Activated T-cell treated with anti-CD3 and anti-CD28 coated beads, Interleukin-2, amount 50 U/mL, for 1 hour (primary cell): Measurements from ENCODE around the gene SPAM1.
"Not testable (repeated sequence)": the region's sequence is repeated elsewhere in the genome, so short reads cannot be mapped to it uniquely, and the experiment has no call there.

Experiments
- DNase-seq: peaks from one replicate; pipeline ENCODE4 v3.0.0-alpha.2; 2020

Gene SPAM1

DNA sequence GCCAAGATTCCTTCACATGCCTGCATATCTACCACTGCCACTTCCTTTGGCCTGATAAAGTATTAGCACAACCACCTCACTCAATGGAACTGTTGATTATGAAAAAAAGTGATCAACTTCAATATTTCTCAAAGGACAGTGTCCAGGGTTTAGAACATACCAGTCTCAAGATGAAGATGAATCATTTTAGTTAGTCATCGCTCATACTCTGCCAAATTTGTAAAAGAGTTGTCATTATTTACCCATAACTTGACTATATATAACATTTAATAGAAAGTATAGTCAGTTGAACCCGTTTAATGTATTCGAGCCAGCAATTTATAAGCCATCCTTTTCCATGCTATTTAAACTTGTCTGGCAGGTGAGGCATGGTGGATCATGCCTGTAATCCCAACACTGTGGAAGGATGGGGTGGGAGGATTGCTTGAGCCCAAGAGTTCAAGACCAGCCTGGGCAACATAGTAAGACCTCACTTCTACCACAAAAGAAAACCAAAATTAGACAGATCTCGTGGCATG, 33.2 kb downstream of the SPAM1 start:
- DNase-seq = no peak

DNA sequence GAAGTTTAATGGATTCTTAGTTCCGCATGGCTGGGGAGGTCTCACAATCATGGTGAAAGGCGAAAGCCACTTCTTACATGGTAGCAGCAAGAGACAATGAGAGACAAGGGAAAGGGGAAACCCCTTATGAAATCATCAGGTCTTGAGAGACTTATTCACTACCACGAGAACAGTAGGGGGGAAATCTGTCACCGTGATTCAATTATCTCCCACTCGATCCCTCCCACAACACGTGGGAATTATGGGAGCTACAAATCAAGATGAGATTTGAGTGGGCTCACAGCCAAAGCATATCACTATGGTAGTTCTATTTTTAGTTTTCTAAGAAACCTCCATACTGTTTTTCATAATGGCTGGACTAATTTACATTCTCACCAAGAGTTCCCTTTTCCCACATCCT, 36.7 kb downstream of the SPAM1 start:
- no peak for DNase-seq

DNA sequence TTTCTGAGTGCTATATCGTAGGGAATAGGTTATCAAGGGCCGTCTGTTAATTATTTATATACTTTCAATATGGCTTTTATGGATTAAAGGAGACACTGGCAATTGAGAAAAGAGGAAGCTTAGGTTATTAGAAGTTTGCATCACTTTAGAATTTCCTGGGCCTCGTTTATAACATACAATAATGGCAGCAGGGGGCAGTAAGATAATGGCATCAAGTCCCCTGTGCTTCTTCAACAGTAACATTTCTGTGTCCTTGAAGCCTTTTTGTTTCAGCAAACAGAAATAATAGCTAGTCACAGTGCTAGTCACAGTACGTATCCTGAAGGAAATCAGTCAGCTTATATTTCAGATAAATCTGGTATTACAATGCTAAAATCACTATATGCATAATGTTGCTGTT, 41.9 kb downstream of the SPAM1 start:
- DNase-seq = no peak

DNA sequence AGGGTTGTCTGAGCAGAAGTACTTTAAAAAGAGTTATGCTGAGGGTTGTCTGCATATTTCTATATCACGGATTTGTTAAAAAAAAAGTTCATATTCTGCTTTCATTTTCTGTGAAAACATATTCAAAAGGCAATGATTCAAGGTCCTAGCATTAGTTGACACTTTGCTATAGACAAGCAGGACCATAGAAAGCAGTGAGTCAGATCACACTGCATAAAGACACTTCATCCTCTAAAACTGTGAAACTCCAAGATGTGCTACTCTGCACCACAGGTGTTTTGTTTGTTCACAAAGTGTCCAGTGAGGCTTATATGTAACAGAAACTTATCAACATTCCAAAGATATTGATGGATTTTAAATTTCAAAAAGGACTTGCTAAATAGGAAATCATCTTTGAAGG, 47.0 kb downstream of the SPAM1 start:
- no peak for DNase-seq

DNA sequence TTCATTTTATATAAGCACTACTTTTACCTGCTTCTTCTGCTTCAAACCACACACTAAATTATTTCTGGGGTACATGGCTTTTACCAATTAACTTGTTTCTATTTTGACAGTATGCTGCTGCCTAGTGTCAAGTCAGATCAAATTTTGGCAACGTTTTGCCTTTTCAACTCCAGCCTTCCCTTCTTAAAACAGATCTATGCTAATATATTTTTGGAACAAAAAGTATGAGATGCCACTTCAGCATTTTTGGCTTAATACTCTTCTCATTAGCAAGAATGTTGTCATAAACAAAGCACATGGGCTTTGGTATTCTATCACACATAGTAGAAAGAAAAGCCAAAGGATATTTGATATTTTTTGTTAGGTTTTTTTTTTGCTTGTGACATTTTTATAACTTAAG, 47.8 kb downstream of the SPAM1 start:
- DNase-seq = no peak

DNA sequence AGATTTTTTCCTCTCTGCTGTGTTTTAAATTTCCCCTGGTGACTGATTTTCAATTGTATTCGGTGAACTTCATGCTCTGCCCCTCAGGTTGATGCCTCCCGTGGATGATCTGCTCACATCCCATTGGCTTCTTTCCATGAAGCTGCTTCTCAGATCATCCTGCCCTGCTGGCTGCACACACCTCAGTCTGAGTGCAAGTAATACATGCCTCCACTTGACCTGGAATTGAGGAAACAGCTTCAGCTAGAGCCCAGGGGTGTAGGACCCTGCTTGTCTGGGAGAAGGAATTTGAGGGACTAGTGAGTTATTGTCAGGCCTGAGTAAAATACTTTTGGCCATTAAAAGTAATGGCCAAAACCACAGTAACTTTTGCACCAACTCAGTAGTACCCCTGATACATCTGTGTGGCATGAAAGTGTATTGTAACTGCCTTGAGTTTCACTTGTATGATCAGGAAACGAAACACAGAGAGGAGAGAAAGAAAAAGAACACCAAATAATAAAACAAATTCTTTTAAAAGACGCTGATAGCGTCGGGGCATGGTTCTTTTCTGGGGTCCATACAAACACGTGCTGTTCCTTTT, 49.4 kb downstream of the SPAM1 start:
- DNase-seq = no peak

DNA sequence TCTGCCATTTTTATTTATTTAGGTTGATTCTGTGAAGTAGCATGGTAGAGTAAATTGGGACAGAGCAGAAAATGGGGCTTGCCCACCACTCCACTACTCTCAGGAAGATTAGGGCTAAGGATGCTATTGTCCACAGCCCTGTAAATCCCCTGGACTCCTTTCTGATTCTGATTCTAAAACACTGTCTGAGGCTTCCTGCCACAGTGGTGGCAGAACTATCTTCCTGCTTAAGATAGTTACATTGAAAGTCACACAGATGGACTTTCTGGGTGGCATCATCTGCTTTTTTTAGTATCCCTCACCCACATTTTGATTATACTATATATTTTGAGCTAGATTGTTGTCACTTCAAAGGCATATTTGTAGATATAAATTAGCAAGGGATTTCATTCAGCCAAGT, 50.0 kb downstream of the SPAM1 start:
- DNase-seq = no peak

DNA sequence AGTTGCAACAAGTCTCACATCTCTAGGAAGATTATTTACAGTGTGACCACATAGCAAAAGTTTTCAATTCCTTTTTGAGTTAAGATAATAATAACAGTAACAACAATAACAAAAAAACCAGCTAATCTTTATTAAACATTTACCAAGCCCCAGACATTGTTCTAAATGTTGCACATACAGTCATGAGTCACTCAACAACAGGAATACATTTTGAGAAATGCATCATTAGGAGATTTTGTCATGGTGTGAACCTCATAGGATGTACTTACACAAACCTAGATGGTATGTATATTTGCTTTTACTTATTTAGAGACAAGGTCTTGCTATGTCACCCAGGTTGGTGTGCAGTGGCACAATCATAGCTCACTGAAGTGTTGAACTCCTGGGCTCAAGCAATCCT, 52.0 kb downstream of the SPAM1 start:
- DNase-seq = no peak

DNA sequence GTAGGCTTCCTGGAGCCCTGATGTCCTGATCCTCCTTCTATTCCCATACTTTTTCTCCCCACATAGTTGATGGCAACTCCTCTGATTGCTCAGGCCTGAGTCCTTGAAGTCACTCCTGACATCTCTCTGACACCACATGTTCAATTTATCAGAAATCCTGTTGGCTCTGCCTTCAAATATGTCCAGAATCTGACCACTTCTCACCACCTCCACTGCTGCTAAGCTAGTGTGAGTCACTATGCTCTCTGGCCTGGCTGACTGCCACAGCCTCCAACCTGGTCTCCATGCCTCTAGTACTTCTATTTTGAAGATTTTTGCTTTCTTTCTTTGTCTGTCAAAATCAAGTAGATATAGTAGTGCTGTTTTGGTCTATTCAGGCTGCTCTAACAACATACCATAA, 54.8 kb downstream of the SPAM1 start:
- DNase-seq = no peak

DNA sequence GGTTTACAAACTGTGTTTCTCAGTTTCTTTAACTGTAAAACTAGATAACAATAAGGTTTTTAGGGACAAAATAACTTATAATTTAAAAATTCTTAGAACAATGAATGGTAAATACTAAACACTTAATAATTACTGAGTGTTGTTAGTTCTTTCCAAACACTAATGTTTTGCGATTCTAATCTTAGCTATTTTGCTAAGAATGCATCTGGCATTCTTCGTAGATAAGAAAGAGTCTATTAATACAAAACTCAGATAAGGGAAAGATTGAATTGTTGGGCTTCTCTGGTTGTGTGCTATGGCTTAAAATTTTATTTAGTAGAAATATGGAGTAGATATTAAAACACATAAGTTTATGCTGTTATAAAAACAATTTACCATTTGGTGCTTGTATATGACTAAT, 62.4 kb downstream of the SPAM1 start:
- DNase-seq = no peak

DNA sequence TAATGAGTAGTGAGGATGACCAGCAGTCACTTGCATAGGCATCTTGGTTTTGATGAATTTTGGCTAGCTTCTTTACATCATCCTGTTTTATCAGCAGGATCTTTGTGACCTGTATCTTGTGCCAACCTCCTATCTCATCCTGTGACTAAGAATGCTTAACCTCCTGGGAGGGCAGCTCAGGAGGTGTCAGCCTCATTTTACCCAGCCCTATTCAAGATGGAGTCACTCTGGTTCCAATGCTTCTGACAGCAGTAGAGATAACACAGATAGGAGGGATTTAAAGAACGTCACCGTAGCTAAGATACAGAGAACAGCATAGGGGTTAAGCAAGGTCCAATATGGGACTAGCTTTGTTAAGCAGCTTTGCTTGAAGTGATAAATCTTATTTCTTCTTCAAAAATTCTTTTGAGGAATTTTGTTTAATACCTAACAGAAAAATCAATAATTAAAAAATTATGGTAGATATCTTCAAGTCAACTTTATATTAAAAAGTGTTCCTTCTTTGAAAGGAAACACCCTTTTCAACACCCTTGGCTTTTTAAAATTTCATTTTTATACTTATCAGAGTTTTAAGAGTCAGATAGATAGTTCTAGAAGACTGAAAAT, 68.0 kb downstream of the SPAM1 start:
- no peak for DNase-seq

DNA sequence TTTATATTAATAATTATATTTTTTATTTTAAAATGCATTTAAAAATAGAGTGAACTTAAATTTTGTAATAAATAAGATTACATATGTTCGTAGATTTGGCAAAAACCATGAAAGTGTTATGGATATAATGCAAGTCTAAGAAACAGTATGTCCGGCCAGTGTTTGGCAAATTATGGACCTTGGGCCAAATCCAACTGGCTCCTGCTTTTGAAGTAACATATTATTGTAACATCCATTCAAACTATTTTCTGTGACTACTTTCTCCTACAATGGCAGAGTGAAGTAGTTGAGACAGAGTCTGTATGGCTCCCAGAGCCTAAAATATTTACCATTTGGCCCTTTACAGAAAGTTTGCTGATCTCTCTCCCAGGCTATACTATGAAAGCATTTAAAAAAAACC, 69.0 kb downstream of the SPAM1 start:
- no peak for DNase-seq

DNA sequence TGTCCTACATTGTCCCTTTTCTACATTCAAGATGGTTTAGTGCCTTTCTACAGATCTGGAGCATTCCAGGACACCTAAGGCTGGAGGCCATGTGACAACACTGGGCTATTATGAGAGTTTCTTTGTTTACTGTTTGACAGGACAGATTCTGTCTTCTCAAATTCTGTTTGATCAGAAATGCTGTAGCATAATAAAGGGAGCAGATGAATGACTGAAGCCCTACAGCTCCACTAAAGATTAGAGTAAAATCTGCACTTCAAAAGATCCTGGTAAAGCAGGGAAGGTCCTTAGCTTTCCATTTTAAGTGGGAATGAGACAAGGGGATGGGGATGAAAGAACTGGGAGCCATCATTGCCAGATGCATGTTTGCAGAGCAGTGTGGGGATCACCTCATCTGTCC, 69.4 kb downstream of the SPAM1 start:
- no peak for DNase-seq

DNA sequence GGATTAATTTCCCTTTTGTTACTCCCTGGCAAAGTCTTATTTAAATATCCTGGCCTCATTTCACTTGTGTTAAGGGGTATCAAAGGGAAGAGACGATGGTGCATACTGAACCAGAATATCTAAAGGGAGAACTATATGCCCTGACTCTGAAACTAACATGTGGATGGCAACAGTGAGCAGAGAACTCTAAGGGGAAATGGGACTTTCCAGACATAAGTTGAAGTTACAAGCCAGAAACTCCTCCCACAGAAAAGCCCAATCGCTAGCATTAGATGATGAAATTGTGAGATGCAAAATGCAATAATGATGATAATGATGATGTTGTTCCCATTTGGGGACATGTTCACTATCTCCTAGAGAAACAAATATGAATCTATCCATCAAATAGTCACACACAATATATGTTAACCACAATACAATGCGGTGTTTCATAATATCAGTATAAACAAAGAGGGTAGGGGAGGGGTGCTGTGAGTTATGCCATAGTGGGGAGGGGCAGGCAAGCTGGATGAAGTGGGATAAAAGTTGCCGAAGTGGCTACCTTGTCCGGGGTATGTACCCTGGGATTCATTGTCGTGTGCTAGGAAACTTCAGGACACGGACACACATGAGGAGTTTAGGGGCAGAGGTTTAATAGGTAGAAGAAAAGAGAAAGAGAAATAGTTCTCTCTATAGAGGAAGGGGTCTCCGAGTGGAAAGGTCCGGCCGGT, 70.7 kb downstream of the SPAM1 start:
- no peak for DNase-seq

DNA sequence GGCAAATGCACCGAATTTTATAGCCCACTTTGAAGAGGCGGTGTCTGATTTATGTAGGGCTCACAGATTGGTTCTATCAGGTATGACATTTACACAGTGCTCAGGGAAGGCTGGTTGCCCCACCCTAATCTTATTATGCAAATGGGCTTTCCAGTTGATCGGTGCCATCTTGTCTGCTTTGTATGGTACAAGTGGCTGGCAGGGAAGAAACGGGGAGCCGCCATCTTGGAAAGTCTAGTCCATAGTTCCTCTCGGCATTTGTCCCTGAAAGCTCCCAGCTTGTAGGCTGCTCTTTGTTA, 71.2 kb downstream of the SPAM1 start:
- no peak for DNase-seq

DNA sequence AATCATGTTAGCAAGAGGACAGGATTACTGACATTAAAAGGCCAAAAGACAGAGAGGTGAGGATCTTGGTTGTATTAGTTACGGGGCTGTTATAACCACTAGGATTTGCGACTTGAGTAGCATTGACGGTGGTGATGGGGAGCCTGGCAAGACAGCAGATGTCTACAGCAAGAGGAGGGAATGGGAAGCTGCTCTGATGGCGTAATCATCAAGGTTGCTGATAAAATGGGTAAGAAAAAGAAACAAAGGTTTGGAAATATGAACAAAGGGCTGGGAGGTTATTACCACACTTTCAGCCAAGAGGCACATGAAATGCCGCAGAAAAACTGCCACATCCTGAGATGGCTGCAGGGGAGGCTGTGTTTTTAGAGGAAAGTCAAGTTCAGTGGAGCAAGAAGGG, 73.9 kb downstream of the SPAM1 start:
- DNase-seq = no peak

DNA sequence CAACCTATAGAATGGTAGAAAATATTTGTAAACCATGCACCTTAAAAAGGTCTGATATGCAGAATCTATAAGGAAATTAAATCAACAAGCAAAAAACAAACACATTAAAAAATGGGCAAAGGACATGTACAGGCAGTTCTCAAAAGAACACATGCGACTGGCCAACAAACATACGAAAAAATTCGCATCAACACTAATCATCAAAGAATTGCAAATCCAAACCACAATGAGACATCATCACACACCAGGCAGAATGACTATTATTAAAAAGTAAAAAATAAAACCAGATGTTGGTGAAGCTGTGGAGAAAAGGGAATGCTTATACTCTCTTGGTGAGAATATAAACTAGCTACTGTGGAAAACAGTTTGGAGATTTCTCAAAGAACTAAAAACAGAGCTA, 74.7 kb downstream of the SPAM1 start:
- DNase-seq = no peak

DNA sequence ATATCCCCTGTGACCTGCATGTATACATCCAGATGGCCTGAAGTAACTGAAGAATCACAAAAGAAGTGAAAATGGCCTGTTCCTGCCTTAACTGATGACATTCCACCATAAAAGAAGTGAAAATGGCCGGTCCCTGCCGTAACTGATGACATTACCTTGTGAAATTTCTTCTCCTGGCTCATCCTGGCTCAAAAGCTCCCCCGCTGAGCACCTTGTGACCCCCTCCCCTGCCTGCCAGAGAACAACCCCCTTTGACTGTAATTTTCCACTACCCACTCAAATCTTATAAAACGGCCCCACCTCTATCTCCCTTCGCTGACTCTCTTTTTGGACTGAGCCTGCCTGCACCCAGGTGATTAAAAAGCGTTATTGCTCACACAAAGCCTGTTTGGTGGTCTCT, 83.3 kb downstream of the SPAM1 start:
- not testable (repeated sequence) for DNase-seq

DNA sequence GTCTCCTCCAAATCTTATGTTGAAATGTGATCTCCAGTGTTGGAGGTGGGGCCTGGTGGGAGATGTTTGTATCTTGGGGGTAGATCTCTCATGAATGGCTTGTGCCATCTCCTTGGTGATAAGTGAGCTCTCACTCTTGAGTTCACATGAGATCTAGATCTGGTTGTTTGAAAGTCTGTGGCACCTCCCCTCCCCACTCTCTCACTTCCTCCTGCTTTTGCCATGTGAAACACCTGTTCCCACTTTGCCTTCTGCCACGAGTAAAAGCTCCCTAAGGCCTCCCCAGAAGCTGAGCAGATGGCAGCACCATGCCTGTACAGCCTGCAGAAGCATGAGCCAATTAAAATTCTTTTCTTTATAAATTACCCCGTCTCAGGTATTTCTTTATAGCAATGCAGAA, 84.3 kb downstream of the SPAM1 start:
- no peak for DNase-seq
